Gastroesophageal sphincter (tissue), 3 donors: ENCODE data around the gene HSPA12A.

Source experiments
- CTCF ChIP-seq, 4 experiments: fragments of 200-600 bp in 2 of 4; fragments of 450-650 bp in 2 of 4; sonication (generic) in 1 of 4; IDR thresholded peaks; one replicate each; pipeline ENCODE4 v1.5.1; 2017 to 2019; ENCODE audit warnings: antibody characterized with exemption in 4 of 4, mild to moderate bottlenecking in 2 of 4, moderate library complexity in 2 of 4
- EP300 ChIP-seq: sonication (generic); formaldehyde crosslinking; IDR thresholded peaks from one replicate; pipeline ENCODE4 v1.6.1; 2017; ENCODE audit warnings: antibody characterized with exemption, mild to moderate bottlenecking
- POLR2A ChIP-seq, 2 donors: fragments of 450-650 bp; IDR thresholded peaks; one replicate each; pipeline ENCODE4 v1.6.1; 2017; ENCODE audit warnings: antibody characterized with exemption in 2 of 2, mild to moderate bottlenecking in 2 of 2, moderate library complexity in 1 of 2
- POLR2AphosphoS5 ChIP-seq: sonication (generic); formaldehyde crosslinking; IDR thresholded peaks from one replicate; pipeline ENCODE4 v1.6.1; 2017; ENCODE audit warnings: antibody characterized with exemption

DNA sequence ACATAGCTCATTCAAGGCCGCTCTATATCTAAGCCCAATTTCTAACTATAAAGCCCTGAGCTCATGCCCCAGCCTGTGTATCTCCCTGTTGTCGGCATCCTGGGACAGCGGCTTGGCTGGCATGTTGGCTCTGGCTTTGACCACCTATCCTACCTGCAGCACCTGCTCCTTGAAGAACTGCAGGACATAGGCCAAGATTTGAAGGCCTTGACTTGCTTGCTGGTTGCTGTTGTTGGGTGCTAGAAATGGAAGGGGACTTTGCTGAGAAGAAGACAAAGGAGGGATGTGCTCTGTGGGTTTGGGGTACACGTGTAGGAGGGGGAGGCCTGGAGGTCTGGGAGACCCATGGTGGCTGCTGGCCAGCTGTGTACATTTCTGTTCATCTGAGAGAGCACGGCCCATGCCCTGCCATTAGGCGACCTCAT, 110.5 kb downstream of the HSPA12A start:
- TF ChIP-seq CTCF (IDR thresholded peaks at IDR 0.05) (no peak), POLR2A (IDR thresholded peaks at IDR 0.05) (no peak), POLR2AphosphoS5 (no peak), EP300 (no peak)
